NCI-H748 (cell line): ENCODE results near the gene CDK15.

Experiments used
- DNase-seq: peaks from one replicate; lab custom pipeline; 2025; ENCODE audit not compliant: unreplicated experiment; lab: John Stamatoyannopoulos, UW

Gene CDK15

GRCh38 chr2:201906777-201907562 is 100.6 kb downstream of the CDK15 start:
- DNase-seq = no peak

GRCh38 chr2:201907563-201907881 is 101.2 kb downstream of the CDK15 start:
- DNase-seq = no peak

- DNase-seq = no peak
Observed at GRCh38 chr2:201908901-201909300, 102.6 kb downstream of the CDK15 start.

DNA sequence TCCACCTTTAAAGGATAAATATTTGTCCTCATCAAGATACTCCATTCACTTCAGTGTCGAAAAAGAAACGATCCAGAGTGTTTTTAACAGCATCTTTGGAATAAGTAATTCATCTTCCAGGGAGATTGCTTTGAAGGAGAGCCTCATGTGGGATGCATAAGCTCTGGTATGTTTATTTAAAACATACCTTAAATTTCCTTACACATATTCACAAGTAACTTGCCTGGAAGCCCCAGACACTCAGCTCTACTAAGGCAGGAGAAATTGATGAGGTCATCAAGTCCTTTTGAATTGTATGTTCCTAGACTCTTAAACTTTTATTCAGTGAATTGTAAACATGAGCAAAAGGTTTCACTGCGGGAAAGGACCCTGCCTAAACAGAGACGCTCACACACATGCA is 103.0 kb downstream of the CDK15 start:
- no peak for DNase-seq

DNA sequence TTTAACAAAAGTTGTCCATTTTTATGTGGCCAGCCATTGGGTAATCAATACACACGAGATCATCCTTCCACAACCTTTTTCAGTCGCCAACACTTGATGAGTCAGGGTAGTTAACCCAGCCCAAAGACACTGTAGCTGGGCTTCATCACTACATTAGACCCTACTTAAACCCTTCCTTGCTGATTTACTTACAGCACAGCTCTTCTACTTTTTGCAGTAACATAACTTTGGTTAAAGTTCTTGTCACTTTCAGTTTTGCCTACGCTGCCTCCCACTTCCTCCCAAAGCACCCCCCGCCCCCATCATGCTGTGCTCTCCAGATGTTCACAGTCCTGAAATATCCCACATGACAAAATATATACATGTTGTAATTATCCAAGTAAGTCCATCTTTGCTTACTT is 103.6 kb downstream of the CDK15 start:
- DNase-seq = no peak

- no peak for DNase-seq
Observed at GRCh38 chr2:201911372-201911771, 105.0 kb downstream of the CDK15 start.

GRCh38 chr2:201913201-201913600 is 106.9 kb downstream of the CDK15 start:
- DNase-seq = peak; percentile 71

DNA sequence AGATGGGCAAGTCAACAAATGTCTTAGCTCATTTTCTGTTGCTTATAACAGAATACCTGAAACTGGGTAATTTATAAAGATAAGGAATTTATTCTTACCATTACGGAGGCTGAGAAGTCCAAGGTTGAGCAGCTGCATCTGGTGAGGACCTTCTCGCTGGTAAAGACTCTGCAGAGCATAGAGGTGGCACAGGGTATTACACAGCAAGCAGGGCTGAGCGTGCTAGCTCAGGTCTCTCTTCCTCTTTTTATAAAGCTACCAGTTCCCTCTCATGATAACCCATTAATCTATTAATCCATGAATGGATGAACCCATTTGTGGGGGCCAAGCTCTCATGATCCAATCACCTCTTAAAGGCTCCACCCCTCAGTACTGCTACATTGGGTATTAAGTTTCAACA is 109.1 kb downstream of the CDK15 start:
- no peak for DNase-seq

DNA sequence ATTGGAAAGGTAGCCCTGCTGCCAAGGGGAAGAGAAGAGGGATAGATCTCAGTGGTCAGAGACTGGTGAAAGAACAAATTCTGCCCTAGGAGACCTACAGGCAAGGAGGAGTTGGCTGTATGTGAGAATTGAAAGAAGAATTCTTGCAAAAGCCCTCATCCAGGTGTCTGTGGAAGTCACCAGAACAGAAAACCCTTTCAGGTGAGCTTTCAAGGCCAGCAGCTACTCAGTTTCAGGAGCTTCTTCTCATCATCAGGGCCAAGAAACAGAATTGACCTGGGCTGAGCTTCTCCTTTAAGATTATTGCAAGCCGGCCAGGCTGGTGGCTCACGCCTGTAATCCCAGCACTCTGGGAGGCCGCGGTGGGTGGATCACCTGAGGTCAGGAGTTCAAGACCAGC is 110.2 kb downstream of the CDK15 start:
- DNase-seq = no peak

- no peak for DNase-seq
Observed at GRCh38 chr2:201918616-201919307, 112.4 kb downstream of the CDK15 start.

DNA sequence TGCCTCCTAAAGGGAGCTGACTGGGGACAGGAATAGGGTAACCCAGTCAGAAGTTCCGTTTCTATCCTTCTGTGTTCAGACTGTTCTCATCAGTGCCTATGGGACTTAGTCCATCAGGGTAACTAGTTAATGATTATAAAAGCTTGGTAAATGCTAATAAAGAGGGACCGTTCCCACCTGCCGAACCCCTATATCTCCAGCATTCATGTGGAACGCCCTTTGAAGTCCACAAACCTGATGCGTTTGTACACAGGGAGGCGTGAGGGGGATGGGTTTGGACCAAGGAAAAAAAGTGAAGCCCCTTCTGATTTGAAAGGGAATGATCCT is 112.9 kb downstream of the CDK15 start:
- DNase-seq = no peak

DNA sequence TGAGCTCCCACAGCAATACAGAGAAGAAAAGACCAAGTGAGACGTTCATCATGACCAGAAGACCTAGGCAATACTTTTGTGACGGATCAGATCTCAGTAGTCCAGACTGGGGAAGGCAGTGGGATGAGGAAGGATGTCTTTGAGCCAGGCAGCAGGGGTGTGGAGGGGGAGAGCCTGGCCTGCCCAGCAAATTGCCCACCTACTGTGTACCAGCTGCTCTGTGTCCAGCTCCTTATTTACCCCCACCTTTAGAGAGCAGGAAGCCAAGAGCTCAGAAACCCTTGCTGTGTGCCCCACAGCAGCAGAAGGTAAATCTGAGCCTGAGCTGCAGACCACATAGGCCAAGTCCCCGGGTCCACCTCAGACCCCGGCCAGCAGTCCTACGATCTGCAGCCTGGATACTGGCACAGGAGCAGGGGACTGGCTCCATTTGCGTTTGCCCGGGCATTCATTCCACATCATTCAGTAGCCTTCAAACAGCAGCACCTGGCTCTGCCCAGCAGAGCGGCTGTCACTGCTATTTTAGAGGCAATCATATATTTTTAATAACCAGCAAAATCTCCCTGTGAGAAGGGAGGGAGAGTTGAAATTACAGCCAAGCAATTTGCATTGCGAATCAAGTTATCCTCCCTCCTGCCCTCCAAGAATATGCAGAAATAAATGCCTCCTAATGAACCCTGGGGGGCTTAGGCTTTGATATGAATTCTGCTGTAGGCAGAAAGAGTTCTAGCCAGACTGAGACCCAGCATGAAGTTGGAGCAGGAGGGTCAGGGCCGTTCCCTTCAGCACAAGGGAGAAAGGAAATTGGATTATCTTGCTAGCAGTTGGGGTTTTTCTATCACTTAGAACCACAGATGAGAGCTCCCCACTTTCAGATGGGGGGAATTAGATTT is 117.3 kb downstream of the CDK15 start:
- DNase-seq = peak; percentile 18

- peak; percentile 13 for DNase-seq
Observed at GRCh38 chr2:201924453-201924852, 118.1 kb downstream of the CDK15 start.

GRCh38 chr2:201925056-201925455 is 118.7 kb downstream of the CDK15 start:
- no peak for DNase-seq

- no peak for DNase-seq
Observed at GRCh38 chr2:201926067-201926466, 119.7 kb downstream of the CDK15 start.

DNA sequence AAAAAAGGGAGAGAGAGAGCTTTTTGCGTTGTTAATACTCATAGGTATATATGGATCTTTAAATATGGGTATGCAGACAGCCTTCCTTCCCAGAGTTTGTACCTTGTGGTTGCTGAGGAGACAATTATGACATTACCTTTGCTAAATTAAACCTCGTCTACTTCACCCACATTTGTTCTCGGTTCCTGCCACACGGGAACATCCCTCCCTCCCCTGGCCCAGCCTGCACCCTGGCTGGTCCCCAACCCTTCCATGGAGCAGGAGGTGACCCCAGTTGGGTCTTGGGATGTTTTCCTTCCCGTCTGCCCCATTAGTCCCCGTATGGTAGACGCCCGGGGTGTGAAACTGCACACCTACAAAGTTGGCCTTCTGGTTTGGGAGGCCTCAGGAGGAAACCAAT is 122.0 kb downstream of the CDK15 start:
- no peak for DNase-seq

DNA sequence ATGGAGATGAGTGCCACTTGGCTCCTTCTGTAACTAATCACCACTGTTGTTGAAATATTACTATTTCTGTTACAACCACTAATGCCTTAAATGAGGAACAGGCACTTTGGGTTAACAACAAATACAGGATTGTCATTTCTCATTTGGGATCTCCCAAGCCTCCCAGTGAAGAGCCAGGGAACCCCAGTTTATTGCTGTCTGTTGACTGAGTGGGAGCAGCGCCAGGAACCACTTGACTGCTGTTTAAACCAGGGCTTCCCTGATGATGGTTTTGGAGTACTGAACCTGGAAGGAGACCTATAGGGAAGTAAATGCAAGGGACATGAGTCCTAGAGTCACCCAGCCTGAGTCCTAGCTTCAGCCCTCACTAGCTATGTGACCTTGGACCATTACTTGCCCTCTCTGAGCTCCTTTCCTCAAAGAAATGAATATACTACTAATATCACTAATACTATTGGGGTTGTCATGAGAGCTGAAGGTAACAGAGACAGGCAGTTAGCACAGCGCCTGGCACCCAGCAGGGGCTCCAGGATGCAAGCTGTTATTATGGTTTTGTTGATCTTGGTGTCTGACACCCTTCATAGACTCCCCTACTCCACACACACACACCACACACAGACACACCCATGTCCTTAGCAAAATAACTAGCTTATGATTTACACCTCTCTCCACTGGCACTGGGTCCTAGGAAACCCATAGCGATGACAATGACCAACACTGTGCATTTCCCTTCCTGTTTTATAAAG is 123.1 kb downstream of the CDK15 start:
- peak; percentile 91 for DNase-seq

GRCh38 chr2:201930043-201930442 is 123.7 kb downstream of the CDK15 start:
- peak; percentile 66 for DNase-seq

GRCh38 chr2:201930831-201931230 is 124.5 kb downstream of the CDK15 start:
- DNase-seq = no peak

- no peak for DNase-seq
Observed at GRCh38 chr2:201931475-201931874, 125.1 kb downstream of the CDK15 start.

DNA sequence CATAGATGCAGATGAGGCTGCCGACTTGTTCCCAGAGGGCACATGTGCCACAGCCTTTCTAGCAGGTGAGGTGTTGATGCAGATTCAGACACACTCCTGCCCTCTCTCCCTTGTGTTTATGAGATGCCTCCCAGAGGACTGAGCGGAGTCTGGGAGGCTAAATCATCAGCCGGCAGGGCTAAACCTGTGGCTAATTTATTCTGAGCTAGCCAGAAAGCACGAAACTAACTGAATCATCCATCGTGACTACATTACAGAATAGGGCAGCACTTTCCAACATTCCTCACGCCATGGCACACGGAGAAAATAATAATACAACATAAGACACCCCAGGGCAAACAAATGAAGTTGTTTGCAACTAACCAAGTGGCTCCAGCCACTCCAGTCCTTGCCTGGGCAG is 125.6 kb downstream of the CDK15 start:
- no peak for DNase-seq
